ENCODE data around the gene MYRIP.

Gene MYRIP

DNA sequence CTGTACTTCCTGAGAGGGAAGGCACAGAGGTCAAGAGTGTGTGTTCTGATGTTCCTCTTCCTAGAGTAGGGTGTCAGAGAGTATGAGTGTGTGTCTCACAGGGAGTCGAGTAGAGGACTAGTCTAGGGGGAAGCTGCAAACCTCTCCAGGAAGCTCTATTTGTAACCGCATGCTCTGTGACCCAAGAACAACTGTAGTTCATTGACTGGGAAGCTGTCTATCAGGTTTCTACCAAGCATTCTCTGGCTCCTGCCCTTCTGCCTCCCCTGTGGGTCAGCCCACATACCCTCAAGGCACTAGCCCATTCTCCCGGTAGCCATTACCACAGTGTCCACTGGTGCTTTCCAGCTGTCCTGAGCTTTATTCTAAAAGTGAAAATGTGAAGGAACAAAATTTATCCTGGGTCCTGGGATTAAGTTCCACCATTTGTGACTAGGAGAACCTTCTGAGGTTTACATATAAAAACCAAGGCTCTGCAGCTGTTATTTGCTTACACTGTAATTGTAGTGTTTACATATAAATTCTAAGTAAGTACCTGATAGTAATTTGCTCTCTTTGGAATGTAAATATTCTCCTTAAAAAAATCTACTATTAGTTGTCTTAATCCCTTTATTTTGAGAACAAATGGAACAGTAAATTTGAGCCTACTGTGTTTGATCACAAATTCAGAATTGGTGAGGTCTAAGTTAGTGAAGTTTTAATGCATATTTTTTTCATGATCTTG, 40.7 kb downstream of the MYRIP start:
- no peak for DNase-seq (ENCODE audit: low read depth)
- TF ChIP-seq, protein P1, sequence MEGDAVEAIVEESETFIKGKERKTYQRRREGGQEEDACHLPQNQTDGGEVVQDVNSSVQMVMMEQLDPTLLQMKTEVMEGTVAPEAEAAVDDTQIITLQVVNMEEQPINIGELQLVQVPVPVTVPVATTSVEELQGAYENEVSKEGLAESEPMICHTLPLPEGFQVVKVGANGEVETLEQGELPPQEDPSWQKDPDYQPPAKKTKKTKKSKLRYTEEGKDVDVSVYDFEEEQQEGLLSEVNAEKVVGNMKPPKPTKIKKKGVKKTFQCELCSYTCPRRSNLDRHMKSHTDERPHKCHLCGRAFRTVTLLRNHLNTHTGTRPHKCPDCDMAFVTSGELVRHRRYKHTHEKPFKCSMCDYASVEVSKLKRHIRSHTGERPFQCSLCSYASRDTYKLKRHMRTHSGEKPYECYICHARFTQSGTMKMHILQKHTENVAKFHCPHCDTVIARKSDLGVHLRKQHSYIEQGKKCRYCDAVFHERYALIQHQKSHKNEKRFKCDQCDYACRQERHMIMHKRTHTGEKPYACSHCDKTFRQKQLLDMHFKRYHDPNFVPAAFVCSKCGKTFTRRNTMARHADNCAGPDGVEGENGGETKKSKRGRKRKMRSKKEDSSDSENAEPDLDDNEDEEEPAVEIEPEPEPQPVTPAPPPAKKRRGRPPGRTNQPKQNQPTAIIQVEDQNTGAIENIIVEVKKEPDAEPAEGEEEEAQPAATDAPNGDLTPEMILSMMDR (IDR thresholded peaks at IDR 0.05; ENCODE audit: control insufficient read depth, insufficient read depth, low read depth, low read length, missing control alignments) = no peak
- H3K4me3 ChIP-seq (ENCODE audit: control insufficient read depth, low read depth, low read length) = no peak overlapping the region

DNA sequence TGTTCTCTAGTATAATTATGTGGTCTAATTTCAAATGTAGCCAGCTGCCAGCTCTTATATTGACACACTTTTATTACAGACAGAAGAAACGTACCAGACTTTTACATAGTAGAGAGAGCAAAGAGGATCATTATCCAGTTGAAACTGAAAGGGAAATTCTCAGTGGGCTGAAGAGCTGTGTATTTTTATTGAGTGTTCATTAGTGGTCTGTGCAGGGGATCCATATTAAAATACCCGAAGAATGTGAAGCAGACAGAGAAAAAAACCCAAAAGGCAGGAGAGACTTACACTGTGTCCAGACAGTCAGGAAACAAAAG, 41.3 kb downstream of the MYRIP start:
- H3K4me3 ChIP-seq (ENCODE audit: control insufficient read depth, low read depth, low read length) = no peak overlapping the region
- DNase-seq (ENCODE audit: low read depth) = no peak
- TF ChIP-seq, protein P1 (IDR thresholded peaks at IDR 0.05; ENCODE audit: control insufficient read depth, insufficient read depth, low read depth, low read length, missing control alignments) = no peak

DNA sequence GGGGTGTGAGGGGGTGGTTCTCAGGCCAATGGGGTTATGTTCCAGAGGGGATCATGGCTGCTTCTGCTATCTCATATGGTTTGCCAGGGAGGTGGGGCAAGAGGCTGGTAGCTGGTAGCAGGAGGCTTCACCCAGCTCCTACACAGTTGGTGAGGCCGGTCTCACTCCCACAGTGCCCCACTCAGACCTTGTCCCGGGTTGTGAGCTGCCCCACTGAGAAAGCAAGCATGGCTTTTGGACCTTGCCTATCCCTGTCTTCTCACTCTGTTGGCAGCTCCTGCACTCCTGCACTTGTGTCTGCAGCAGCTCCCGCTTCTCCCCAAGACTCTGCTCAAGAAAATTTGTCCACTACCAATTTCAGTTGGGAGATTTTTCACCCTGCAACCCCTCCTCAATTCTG, 46.1 kb downstream of the MYRIP start:
- DNase-seq (ENCODE audit: low read depth) = no peak
- TF ChIP-seq, protein P1 (IDR thresholded peaks at IDR 0.05; ENCODE audit: control insufficient read depth, insufficient read depth, low read depth, low read length, missing control alignments) = no peak
- no peak overlapping the region for H3K4me3 ChIP-seq (ENCODE audit: control insufficient read depth, low read depth, low read length)

DNA sequence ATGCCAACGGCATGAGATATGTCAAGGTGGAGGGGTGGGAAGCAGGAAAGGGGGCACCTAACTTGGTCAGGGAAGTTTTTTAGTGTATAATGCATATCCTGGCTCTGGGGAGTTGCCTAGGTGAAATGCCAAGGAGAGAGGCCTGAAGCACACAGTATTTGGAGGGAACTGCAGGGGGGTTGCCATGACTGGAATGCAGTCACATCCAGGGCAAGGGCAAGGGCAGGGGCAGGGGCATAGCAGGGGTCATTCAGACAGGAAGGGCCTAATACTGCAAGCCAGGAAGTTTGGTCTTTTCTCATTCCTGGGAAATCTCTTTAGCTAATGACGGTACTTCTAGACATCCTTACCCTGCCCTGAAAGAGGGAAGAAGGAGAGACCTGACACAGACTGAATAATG, 60.5 kb downstream of the MYRIP start:
- no peak for DNase-seq (ENCODE audit: low read depth)
- TF ChIP-seq, protein P1 (IDR thresholded peaks at IDR 0.05; ENCODE audit: control insufficient read depth, insufficient read depth, low read depth, low read length, missing control alignments) = no peak
- no peak overlapping the region for H3K4me3 ChIP-seq (ENCODE audit: control insufficient read depth, low read depth, low read length)

DNA sequence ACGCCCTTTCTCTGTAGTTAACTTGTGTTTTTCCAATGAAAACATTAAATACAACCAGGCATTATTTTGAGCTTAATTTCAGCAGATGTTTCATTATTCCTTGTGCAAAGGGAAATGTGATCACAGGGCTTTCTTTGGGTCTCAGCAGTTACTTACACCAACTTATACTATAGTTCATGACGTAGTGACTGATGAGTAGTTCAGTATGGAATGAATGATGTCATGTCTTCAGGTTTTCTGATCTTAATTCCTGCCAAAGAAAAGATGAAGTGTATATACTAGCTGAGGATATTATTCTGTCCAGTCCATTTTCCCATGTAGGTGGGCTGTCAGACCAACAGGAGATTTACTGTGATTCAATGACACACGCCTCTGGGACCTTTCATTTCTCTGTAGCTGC, 61.3 kb downstream of the MYRIP start:
- TF ChIP-seq, protein P1 (IDR thresholded peaks at IDR 0.05; ENCODE audit: control insufficient read depth, insufficient read depth, low read depth, low read length, missing control alignments) = no peak
- DNase-seq (ENCODE audit: low read depth) = no peak
- no peak overlapping the region for H3K4me3 ChIP-seq (ENCODE audit: control insufficient read depth, low read depth, low read length)

DNA sequence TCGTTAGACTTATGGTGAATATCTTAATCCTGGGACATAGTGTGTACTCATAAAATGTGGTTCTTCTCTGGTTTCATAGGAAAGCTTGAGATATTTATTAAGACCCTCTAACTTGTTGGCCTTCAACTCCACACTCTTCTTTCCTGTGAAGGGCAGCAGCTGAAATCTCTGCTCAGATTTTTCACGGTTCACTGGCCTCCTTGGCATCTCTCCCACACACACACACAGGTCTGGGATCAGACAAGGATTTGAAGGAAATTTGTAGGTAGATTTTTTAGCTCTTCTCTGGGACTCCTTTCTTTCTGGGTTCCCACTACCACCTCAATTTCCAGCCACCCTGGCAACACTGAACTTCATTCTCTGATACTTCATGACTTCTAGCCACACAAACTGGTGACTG, 70.2 kb downstream of the MYRIP start:
- TF ChIP-seq, protein P1 (IDR thresholded peaks at IDR 0.05; ENCODE audit: control insufficient read depth, insufficient read depth, low read depth, low read length, missing control alignments) = no peak
- DNase-seq (ENCODE audit: low read depth) = no peak
- H3K4me3 ChIP-seq (ENCODE audit: control insufficient read depth, low read depth, low read length) = no peak overlapping the region

DNA sequence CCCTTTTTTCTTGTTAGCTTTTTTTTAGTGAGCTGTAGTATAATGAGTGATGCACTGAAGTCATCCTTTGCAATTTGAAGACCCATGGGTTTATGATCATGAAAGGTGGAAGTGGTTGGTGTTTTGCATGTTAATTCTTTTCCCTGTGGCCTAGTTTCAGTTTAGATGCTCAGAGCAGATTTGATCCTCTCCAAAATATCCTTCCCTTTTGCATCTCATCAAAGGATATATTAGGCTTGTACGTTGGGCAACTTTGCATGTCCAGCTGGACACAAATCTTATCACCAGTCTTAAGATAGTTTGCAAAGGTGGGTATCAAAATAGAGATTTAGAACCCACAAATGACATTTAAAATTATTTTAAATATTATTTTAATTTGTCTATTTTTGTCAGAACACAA, 72.7 kb downstream of the MYRIP start:
- no peak overlapping the region for H3K4me3 ChIP-seq (ENCODE audit: control insufficient read depth, low read depth, low read length)
- TF ChIP-seq, protein P1 (IDR thresholded peaks at IDR 0.05; ENCODE audit: control insufficient read depth, insufficient read depth, low read depth, low read length, missing control alignments) = no peak
- no peak for DNase-seq (ENCODE audit: low read depth)

All from AG09309 (cell line).